ENCODE results near the gene LZTFL1. TPM values are rescaled to one million over a fixed set of nuclear protein-coding genes. Genes with fewer than 3 reads are reported as not detected.
"Not testable (repeated sequence)": the region's sequence is repeated elsewhere in the genome, so short reads cannot be mapped to it uniquely, and the experiment has no call there.

The LZTFL1 gene
- total RNA-seq, 2 experiments from 2014 or later = 4.7 TPM

DNA sequence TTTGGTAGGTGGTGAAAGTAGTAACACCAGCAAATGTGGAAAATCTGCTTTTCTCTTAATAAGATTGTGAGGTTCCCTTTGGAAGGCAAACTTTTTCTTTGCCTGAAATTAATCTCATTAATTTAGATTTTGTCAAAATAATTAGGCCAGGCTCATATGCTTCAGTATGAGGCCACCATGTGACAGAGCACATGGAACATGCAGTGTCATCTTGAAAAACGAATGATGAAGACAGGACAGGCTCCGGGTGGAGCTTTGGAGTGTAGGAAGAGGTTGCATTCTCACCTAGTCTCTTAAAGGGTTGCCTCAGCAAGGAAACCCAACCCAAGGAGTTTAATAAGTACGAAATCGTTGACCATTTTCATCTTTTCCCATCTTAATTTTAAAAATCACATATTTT lies 18.6 kb upstream of the LZTFL1 start:
- ATAC-seq (no peak), DNase-seq (no peak)
- H3K36me3 Mint-ChIP-seq (ENCODE audit: low read depth) = peaks cover 4% of the 10 kb centered on the region
- POLR2A ChIA-PET = no interaction called here
- H3K9me3 Mint-ChIP-seq = peaks cover 12% of the 10 kb centered on the region
- no peak overlapping the region for H3K27ac Mint-ChIP-seq
- CTCF ChIA-PET = no interaction called here
- TF ChIP-seq, protein P1, sequence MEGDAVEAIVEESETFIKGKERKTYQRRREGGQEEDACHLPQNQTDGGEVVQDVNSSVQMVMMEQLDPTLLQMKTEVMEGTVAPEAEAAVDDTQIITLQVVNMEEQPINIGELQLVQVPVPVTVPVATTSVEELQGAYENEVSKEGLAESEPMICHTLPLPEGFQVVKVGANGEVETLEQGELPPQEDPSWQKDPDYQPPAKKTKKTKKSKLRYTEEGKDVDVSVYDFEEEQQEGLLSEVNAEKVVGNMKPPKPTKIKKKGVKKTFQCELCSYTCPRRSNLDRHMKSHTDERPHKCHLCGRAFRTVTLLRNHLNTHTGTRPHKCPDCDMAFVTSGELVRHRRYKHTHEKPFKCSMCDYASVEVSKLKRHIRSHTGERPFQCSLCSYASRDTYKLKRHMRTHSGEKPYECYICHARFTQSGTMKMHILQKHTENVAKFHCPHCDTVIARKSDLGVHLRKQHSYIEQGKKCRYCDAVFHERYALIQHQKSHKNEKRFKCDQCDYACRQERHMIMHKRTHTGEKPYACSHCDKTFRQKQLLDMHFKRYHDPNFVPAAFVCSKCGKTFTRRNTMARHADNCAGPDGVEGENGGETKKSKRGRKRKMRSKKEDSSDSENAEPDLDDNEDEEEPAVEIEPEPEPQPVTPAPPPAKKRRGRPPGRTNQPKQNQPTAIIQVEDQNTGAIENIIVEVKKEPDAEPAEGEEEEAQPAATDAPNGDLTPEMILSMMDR (IDR thresholded peaks at IDR 0.05) = no peak
- peaks cover 56% of the 10 kb centered on the region for H3K27me3 Mint-ChIP-seq
- no peak overlapping the region for H3K4me3 Mint-ChIP-seq
- intact Hi-C loops (cut with micrococcal nuclease) = loop anchor here (10.0 kb wide), 1 partner anchor 214 kb away; no protein-coding TSS in a partner anchor
- peaks cover 38% of the 10 kb centered on the region for H3K4me1 Mint-ChIP-seq (ENCODE audit: low read depth)

DNA sequence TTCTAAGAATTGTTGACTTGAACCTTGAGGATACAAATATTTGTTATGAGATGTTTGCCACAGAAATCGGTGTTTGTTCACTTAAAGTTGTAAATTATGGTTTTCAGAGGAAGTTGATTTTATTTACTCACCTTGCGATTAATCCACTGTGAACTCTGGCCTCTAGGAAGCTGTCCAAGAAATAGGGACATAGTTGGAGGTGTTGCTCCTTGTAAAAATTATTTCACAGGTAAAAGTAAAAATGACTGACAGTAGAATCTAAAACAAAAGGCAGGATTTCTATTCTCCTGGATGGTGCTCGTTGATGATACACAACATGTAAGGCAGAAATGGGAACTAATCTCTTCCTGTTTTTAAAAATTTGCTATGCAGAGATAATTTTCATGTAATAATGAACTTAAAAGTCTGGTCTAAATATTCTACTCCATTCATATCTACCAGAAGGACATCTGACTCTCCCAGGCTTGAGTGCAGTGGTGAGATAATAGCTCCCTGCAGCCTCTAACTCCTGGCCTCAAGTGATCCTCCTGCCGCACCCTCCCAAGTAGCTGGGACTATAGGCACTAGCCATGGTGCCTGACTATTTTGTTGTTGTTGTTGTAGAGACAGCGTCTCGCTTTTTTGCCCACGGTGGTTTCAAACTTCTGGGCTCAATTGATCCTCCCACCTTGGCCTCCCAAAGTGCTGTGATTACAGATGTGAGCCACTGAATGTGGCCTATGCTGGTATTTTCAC lies 17.1 kb upstream of the LZTFL1 start:
- ChIA-PET POLR2A (no interaction called here), CTCF (no interaction called here)
- Mint-ChIP-seq H3K4me3 (no peak overlapping the region), H3K4me1 (ENCODE audit: low read depth) (peaks cover 29% of the 10 kb centered on the region), H3K27me3 (peaks cover 53% of the 10 kb centered on the region), H3K9me3 (peaks cover 11% of the 10 kb centered on the region), H3K27ac (no peak overlapping the region), H3K36me3 (ENCODE audit: low read depth) (peaks cover 4% of the 10 kb centered on the region)
- intact Hi-C loops (cut with micrococcal nuclease) = no loop called here
- DNase-seq = no peak
- TF ChIP-seq, protein P1 (IDR thresholded peaks at IDR 0.05) = no peak
- ATAC-seq = no peak

DNA sequence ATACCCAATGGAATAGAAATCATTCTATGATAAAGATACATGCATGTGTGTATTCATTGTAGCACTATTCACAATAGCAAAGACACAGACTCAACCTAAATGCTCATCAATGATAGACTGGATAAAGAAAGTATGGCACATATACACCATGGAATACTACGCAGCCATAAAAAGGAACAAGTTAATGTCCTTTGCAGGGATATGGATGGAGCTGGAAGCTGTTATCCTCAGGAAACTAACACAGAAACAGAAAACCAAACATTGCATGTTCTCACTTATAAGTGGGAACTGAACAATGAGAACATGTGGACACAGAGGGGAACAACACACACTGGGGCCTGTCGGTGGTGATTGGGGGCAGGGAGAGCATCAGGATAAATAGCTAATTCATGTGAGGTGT lies 15.1 kb upstream of the LZTFL1 start:
- DNase-seq; H3K27ac Mint-ChIP-seq; H3K36me3 Mint-ChIP-seq (ENCODE audit: low read depth); intact Hi-C loops (cut with micrococcal nuclease); POLR2A ChIA-PET; H3K4me3 Mint-ChIP-seq; H3K9me3 Mint-ChIP-seq; ATAC-seq: not testable (repeated sequence)
- CTCF ChIA-PET = interaction anchor here (1.1 kb wide), 1 partner anchor 15 kb away, joined by 3 read pairs; the partner anchor contains the start of gene LZTFL1
- Mint-ChIP-seq H3K4me1 (ENCODE audit: low read depth) (peaks cover 32% of the 10 kb centered on the region), H3K27me3 (peaks cover 34% of the 10 kb centered on the region)

DNA sequence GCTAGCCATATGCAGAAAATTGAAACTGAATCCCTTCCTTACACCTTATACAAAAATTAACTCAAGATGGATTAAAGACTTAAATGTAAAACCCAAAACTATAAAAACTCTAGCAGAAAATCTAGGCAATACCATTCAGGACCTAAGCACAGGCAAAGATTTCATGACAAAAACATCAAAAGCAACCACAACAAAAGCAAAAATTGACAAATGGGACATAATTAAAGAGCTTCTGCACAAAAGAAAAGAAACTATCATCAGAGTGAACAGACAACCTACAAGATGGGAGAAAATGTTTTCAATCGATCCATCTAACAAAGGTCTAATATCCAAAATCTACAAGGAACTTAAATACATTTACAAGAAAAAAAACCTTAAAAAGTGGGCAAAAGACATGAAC lies 14.4 kb upstream of the LZTFL1 start:
- H3K27ac Mint-ChIP-seq, DNase-seq: not testable (repeated sequence)
- CTCF ChIA-PET = interaction anchor here (1.1 kb wide), 1 partner anchor 14 kb away, joined by 3 read pairs; the partner anchor contains the start of gene LZTFL1

DNA sequence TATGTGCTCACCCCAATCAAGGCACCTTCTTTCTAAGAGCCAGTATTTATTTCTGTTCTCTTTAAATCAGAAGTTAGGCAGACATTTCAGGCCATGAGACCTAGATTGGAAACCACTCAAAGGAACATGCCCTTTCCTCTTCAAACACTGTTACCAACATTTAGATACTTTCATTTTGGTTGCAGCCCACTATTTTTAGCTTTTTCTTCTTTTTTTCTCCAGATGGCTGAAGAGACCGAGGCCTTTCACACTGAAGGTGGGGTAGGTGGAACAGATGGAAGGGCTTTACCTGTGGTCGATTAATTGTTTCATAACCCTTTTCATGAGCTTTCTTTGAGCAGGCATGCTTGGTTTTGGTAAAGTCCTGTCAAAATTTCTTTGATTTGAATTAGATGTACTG lies 10.9 kb upstream of the LZTFL1 start:
- TF ChIP-seq, protein P1 (IDR thresholded peaks at IDR 0.05) = no peak
- DNase-seq (no peak), ATAC-seq (no peak)
- POLR2A ChIA-PET = interaction anchor here (0.6 to 1.4 kb wide), 2 partner anchors 52 to 134 kb away, joined by 3 read pairs; no protein-coding TSS in a partner anchor
- Mint-ChIP-seq H3K36me3 (ENCODE audit: low read depth) (no peaks in the 10 kb centered on the region), H3K4me1 (ENCODE audit: low read depth) (peaks cover 16% of the 10 kb centered on the region), H3K4me3 (no peak overlapping the region), H3K9me3 (peaks cover 2% of the 10 kb centered on the region), H3K27ac (no peak overlapping the region), H3K27me3 (peaks cover 31% of the 10 kb centered on the region)
- CTCF ChIA-PET = interaction anchor here (1.2 kb wide), 1 partner anchor 10 kb away, joined by 3 read pairs; no protein-coding TSS in a partner anchor
- intact Hi-C loops (cut with micrococcal nuclease) = no loop called here

More for the DNA sequence above, 14.4 kb upstream of the LZTFL1 start:
- peaks cover 30% of the 10 kb centered on the region for H3K27me3 Mint-ChIP-seq
- intact Hi-C loops (cut with micrococcal nuclease); H3K4me3 Mint-ChIP-seq; POLR2A ChIA-PET; H3K36me3 Mint-ChIP-seq (ENCODE audit: low read depth); H3K9me3 Mint-ChIP-seq; ATAC-seq: not testable (repeated sequence)
- H3K4me1 Mint-ChIP-seq (ENCODE audit: low read depth) = peaks cover 26% of the 10 kb centered on the region

DNA sequence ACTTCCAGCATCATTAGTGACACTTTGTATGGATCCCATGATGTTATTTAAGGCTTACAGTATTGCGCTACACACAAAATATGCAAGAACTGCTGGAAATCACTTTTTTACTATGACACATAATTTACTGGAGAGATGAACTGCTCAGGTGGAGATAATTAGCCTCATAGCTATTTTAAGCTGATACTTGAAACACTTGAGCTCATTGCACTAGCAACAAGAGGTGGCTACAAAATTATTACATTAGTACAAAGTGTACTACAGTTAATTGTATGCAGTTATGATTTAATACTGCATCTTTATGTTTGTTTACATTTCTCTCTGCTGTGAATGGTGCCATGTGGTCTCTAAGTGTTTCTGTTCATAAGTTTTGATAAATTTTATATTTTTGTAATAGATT lies 6.5 kb upstream of the LZTFL1 start:
- intact Hi-C loops (cut with micrococcal nuclease) = no loop called here
- DNase-seq (no peak), ATAC-seq (no peak)
- POLR2A ChIA-PET = no interaction called here
- CTCF ChIA-PET = no interaction called here
- no peaks in the 10 kb centered on the region for H3K36me3 Mint-ChIP-seq (ENCODE audit: low read depth)
- H3K4me3 Mint-ChIP-seq = no peak overlapping the region
- no peak overlapping the region for H3K27ac Mint-ChIP-seq
- TF ChIP-seq, protein P1 (IDR thresholded peaks at IDR 0.05) = no peak
- H3K27me3 Mint-ChIP-seq = peaks cover 11% of the 10 kb centered on the region
- no peaks in the 10 kb centered on the region for H3K9me3 Mint-ChIP-seq
- peaks cover 4% of the 10 kb centered on the region for H3K4me1 Mint-ChIP-seq (ENCODE audit: low read depth)

Data from activated CD8-positive, alpha-beta T cell treated with anti-CD3 and anti-CD28 coated beads for 36 hours (primary cell).